Transverse colon (tissue), 4 donors: Measurements from ENCODE around the gene CD84.

Experiments used
- CTCF ChIP-seq, 5 experiments: fragments of 200-600 bp in 3 of 5; fragments of 450-650 bp in 2 of 5; sonication (generic) in 3 of 5; IDR thresholded peaks; 1 replicate in 2 of 5; 2 replicates in 3 of 5; pipeline ENCODE4 v1.5.1; 2016 to 2017; ENCODE audit warnings: antibody characterized with exemption in 5 of 5, inconsistent platforms in 3 of 5, mild to moderate bottlenecking in 2 of 5, moderate library complexity in 1 of 5
- POLR2A ChIP-seq: fragments of 450-650 bp; IDR thresholded peaks from one replicate; pipeline ENCODE4 v1.6.1; 2016; ENCODE audit warnings: antibody characterized with exemption, mild to moderate bottlenecking, moderate library complexity
- POLR2AphosphoS5 ChIP-seq, 3 donors: sonication (generic); formaldehyde crosslinking; IDR thresholded peaks; one replicate each; pipeline ENCODE4 v1.6.1; 2016; ENCODE audit warnings: antibody characterized with exemption in 3 of 3

GRCh38 chr1:160581961-160582360 lies 2.7 kb upstream of the CD84 start:
- no peak for TF ChIP-seq CTCF (IDR thresholded peaks at IDR 0.05)
- TF ChIP-seq POLR2A = no peak
- TF ChIP-seq POLR2AphosphoS5 (IDR thresholded peaks at IDR 0.05) = no peak
